HT-29 (cell line): ENCODE data around the gene FOXN3. TPM values are rescaled to one million over a fixed set of nuclear protein-coding genes. Genes with fewer than 3 reads are reported as not detected.

Experiments
- DNase-seq: peaks from one replicate; pipeline ENCODE4 v3.0.0-alpha.2; 2015; ENCODE audit warnings: low spot score
- total RNA-seq: library from RNA; depleted of rRNA; stranded (reverse); fragments of >200 nt; shearing (Covaris generic); gene quantifications from 2 replicates; pipeline ENCODE4 v1.2.3, GENCODE V29; 2014

FOXN3 gene
- total RNA-seq, 1 experiment from 2014 or later, result 9.4 TPM

DNA sequence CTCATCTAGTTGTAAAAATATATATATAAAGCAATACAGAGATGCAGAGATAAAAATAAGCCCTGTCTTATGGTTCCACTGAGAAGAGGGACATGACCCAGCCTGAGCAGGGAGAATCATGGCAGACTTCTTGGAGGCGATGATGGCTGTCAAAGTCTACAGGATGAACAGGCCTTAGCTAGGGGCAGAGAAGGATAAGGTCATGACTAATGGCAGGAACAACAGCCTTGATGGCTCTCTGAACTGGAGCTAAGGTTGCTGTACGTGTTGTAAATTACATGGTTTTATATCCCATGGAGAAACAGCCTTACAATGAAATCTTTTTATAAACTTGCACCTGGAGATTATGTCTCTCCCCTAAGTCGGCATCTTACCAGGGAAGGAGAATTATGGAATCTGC, 32.4 kb downstream of the FOXN3 start:
- DNase-seq, result no peak

DNA sequence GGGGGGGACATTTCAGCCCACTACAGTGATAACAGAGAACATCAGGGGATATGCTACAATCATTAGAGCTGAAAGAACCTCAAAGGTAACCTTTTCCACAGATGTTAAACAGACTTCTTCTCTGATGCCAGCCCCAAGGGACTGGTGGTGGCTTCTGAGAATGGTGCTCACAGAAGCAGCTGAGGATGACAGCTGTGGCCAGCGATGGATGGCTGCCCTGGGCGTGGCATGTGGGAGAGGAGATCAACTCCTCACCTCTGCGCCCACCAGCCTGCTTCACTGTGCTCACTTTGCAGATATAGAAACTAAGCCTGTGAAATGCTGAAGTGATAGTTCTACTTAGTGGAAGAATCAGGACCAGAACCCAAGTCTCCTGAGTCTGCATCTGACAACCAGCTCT, 33.0 kb downstream of the FOXN3 start:
- no peak for DNase-seq

DNA sequence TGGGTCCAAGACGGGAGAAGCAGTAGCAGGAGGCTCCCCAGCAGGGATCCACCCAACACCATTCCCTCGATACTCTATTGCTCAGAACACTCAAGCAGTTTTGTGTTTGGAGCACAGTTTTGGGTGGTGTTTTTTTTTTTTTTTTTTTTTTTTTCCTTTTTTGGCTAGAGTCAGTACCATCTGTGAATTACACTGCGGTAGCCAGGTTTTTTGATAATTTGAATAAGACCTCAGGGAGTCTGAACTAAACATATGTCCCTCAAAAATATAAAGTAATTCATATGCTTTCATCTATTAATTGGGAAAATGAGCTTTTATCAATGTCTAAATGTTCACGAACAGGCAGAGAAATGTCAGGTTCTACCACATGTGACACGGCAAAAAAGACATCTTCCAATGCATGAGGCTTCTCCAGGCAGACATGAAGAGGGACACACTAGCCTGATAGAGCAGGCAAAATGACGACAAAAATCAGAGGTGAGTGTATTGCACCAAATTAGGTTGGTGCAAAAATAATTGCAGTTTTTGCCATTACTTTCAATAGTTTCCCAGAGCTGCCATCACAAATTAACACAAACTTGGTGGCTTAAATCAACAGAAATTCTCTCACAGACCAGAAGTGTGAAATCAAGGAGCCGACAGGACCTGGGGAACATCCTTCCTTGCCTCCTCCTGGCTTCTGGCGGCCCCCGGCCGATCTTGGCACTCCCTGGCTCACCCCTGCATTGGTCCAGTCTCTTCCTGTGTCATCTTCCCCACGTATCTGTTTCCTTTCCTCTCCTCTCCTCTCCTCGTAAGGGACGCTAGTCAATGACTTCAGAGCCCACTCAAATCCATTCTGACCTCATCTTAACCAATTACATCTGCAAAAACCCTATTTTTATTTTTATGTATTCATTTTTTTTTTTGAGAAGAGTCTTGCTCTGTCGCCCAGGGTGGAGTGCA, 33.9 kb downstream of the FOXN3 start:
- no peak for DNase-seq

DNA sequence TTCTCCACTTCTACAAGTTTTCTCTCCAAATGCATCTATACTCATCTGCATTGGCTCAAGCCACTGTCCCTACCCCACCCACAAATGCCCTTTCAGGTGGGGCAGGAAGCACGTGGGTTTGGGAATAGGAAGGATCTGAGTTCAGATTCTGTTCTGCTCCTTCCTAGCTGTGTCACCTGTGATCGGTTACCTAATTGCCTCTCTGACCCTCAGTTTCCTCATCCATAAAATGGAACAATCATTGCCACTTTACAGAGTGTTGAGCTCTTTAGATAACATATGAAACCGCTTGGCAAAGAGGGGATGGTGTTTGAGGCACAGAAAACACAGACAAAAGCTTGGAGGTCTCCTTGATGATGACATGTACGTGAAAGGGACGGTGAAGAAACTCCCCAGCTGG, 34.5 kb downstream of the FOXN3 start:
- no peak for DNase-seq

DNA sequence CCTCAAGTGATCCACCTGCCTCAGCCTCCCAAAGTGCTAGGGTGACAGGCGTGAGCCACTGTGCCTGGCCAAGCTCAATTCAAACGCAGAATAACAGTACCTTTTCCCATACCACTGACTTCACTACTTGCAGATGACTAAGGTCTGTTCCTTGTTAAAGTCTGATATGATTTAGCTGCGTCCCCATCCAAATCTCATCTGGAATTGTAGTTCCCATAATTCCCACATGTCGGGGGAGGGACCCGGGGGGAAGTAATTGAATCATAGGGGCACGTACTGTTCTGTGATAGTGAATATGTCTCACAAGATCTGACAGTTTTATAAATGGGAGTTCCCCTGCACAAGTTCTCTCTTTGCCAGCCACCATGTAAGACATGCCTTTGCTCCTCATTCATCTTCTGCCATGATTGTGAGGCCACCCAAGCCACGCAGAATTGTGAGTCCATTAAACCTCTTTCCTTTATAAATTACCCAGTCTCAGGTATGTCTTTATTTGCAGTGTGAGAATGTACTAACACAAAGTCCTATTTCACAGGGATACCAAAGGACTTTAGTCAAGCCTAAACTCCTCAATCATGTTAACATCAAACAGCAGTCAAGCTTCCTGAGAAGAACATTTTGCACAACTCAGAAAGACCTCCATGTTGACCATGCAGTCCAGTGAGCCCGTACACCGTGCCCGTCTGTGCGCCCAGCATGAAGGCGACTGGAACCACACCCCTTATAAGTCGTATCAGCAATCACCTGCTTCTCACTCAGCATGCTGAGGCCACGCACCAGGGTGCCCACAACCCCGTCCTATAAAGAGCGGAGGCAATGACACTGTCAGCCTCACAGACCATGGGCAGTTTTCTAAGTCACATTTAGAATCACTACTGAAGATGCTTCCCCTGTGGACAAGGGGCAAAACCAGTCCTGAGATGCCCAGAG, 36.9 kb downstream of the FOXN3 start:
- no peak for DNase-seq

DNA sequence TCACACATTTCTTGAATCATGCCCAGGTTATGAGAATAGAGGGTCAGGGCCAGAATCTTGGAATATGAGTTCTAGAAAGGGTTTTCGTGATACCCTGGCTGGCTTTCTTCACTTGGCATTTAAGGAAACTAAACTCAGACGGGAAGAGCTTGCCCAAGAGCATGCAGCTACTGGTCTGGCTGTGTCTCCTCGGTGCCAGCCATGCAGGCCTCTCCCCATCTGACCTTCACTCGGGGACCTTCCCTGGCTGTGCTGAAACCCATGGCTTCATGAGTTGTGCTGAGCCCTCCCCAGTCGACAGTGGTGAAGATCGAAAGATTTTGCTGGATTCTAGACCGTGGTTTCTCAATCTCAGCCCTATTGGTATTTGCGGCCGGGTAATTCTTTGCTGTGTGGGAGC, 38.0 kb downstream of the FOXN3 start:
- DNase-seq, result no peak

DNA sequence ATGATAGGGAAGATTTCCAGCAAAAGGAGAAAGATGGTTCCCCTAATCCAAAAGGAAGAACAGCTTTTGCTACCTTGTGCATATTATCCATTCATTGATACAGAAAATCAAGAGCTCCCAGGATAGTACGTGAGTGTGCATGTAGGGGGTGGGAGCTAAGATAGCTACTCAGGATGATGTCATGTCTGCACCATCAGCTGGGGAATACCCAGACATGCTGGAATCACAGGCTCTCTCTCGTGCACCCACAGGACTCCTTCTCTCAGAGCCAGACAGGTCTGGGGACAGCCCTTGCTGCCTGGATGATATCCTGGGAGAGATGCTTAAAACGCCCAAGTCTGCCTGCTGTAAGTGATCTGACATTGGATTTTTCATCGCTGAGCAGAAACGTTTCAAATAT, 38.9 kb downstream of the FOXN3 start:
- DNase-seq, result no peak

DNA sequence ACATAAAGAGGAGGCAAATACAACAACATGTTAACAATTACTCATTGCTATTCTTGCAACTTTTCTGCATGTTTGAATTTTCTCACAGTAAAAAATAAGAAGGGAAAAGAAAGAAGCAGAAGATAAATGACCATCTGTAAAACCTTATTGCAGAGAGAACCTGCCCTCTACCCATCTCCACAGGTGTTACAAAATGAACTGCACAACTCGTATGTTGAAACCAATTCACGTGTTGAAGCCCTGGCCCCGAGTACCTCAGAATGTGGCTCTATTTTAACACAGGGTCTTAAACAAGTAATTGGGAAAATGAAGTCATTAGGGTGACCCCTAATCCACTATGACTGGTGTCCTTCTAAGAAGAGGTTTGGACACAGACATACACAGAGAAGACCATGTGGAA, 39.5 kb downstream of the FOXN3 start:
- DNase-seq, result no peak

DNA sequence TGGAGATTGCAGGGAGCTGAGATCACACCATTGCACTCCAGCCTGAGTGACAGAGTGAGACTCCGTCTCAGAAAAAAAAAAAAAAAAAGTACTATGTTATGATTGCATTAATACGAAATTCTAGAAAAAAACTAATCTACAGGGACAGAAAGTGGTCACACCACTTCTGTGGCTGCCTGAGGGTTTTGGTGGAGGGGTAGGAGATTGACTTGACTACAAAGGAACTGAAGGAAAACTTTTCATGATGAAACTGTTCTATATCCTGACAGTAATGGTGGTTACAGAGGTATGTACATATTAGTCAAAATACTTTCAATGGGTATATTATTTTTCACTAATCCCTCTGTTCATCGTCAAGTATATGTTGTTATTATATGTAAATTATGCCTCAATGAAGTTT, 42.1 kb downstream of the FOXN3 start:
- no peak for DNase-seq

DNA sequence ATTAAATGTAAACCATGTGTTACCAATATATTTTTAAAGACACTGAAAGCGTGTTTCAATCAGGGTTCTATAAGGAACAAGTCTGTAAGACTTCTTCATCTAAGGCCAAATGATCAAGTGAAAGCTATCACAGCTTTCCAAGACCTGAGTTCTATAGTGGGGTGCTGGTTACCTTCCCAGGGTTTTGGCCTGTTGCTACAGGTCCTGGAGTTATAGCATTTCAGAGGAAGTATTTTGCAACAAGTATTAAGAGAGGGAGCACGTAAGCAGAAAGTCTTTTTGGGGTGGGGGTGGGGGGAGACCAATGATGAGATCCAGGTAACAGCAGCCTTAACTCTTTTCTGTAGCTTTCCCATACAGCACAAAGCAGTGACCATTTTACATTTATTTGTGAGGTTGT, 43.8 kb downstream of the FOXN3 start:
- DNase-seq, result no peak

DNA sequence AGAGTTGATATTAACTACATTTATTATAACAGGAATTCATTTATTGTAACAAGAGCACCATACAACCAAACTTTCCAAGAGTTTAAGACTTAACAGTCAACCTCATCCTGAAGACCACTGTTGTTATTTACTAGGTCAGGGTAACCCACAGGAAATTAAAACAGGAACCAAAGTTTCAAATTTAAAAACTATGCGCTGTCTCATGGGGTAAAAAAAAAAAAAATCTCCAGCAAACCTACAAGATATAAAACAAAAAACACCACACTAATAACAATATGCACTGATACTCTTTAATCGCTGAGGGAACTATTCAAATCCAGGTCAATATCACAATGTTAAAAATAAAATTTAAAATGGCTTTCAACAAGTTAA, 44.5 kb downstream of the FOXN3 start:
- no peak for DNase-seq

DNA sequence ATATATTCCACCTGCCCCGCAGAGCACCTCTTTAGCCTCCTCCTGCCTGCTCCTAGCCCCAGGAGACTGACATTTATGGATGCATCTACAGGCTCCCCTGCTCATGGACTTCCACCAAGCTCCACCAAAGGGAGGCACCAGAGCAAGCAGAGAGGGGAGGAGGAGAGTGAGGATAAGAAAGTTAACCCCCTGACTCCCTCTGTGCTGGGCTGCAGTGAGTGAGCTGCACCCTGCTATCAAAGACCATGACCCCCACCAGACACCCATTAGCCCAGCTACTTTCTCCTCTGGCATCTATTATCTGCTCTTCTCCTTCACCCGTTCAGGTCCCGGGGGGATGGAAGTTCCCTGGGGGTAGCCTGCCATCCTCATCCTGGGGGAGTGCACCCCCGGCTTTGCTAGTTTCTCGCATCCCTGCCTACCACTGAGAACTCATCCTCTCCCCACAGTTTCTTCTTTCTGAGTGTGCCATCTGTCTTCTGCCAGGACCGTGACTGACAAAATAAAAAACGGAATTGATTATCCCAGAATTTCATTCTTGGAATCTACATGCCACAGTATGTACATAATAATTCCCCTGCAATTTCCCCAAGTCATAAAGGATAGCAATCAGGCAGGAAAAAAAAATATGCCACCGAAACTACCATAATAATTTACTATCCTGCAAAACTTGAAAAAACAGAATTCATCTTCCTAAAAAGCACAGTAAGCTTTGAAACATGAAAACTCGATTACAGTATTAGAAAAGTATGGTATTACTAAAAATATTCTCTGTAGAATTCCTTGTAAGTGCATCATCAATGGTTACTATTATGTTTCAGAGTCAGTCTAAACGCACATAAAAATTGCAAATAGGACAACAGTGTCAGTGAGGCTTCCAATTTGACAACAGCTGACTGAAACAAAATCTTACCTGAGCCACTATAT, 45.2 kb downstream of the FOXN3 start:
- no peak for DNase-seq

DNA sequence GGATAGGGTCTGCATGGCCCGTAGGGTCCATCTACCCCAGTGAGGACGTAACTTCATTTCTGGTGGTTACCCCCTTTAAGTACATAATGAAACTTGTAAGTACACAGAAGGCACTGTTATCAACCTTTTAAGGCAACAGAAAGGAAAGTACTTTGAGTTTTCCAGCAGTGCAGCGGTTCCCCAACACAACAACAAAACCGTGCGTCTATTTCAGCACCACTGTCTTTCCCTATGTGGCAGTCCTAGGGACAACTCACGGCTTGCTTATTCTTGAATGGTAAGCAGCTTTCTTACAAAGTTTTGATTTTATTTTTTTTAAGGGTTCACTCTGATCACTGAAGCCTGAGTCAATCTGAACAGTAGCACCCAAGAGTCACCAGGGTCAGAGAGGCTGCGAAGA, 46.3 kb downstream of the FOXN3 start:
- no peak for DNase-seq

DNA sequence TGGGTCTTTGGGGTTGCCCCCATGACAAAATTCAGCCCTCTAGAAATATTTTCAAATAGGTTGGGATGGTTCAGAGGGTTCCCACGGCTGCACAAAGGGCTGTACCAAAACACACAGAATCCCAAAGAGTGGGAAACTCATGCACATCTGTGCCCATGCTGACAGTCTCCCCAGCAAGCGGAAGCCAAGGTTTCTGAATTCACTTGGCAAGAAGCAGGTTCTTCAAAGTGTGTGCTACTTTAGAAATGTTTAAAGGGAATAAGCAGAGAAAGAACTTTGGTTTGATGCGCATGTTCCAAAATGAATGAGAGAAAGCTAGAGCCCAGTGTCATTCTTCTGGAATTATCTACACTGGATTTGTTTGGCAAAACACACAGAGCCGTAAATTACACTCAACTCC, 46.7 kb downstream of the FOXN3 start:
- DNase-seq, result no peak

DNA sequence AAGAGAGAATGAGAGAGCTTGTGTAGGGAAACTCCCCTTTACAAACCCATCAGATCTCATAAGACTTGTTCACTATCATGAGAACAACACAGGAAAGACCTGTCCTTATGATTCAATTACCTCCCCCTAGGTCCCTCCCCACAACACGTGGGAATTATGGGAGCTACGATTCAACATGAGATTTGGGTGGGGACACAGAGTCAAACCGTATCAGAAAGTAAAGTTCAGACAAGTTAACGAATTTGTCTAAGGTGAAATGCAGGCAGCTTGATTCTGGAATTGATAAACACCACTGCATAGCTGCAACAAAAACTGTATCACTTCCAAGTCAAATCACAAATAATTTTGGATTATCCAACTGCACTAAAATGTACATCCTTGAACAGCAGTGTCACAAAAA, 47.4 kb downstream of the FOXN3 start:
- no peak for DNase-seq

DNA sequence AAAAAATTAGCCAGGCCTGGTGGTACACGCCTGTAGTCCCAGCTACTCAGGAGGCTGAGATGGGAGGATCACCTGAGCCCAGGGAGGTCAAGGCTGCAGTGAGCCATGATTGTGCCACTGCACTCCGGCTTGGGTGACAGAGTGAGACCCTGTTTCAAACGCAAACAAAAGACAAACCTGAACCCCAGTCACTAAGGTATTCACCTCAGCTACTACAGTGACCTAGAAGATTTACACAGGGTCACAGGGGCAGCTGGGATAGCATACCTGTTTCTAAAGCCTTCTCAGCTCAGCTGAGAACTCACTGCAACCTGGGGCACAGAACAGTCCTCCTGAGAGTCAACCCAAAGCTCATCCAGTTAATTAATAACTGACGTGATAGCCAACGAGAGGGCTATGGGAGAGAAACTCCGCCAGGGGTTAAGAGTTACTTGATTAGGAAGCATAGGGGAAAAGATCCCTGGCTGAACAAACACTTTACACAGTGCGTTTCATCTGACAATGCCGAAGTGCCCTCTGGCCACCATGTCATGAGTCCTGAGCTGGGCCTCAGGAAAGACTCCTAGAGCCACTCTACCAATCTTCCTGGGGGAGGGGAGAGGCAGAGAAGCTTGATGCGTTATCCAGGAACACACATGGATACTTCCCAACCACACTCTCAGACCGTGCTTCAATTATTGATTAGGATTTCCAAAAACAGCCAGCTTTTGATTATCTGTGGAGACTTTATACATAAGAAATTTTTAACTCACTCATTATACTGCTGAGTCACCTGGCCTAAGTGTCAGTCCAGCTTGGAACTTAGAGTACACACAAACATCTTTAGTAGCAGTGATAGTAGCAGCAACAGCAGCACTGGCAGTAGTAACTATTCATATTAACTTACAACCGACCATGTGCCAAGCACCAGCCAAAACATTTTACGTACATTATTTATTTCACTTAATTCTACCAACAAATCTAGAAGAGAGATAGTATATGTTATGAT, 48.2 kb downstream of the FOXN3 start:
- no peak for DNase-seq

DNA sequence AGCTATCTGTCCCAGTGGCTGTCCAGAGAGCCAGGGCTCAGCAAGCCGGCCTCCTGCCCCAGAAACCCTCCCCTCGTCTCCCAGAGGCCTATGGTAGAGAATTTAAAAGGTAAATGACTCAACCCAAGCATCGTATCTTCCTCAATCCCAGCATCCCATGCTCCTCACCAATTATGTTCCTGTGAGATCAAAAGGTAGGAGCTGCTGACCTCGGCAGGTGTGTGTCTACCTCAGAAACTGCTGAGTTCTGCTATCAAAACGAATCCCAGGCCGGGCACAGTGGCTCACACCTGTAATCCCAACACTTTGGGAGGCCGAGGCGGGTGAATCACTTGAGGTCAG, 49.3 kb downstream of the FOXN3 start:
- DNase-seq, result no peak

DNA sequence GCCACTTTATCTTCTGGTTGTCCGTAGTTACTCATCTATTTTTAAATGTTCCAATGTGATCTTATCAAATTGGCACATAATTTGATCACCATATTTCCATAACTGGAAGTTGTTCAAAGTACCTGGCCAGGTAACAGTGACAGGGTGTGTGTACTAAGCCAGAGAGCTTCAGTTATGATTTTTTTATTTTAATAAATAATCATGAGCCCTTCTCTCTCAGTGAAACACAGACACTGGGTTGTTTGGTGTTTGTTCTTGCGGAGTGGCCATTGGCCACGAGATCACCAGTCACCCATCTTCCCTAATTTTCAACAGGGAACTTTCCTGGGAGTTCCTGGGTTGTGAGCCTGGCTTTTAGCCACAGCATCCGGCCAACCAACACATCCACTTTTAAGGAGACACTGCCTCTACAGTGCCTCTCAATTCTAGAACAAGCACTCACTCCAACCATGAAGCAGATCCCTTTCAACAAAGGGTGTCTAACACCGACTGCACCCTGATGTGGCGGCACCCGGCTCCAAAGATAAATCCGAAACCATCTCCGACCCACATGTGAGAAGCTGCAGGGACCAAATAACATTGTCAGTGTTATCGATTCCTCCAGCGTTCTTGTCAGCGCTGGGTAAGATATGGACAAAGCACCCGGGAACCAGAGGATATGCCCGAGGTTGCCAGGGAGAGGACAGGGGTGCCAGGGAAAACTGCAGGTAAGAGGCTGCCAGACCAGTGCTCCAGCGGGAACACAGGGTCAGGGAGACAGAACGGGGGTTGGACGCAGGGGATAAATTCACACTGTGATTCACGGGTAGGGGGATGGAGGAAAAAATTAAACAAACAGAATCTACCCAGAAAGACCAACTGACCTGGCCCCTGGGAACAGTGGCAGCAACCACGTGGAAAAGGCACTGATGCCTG, 49.9 kb downstream of the FOXN3 start:
- no peak for DNase-seq

DNA sequence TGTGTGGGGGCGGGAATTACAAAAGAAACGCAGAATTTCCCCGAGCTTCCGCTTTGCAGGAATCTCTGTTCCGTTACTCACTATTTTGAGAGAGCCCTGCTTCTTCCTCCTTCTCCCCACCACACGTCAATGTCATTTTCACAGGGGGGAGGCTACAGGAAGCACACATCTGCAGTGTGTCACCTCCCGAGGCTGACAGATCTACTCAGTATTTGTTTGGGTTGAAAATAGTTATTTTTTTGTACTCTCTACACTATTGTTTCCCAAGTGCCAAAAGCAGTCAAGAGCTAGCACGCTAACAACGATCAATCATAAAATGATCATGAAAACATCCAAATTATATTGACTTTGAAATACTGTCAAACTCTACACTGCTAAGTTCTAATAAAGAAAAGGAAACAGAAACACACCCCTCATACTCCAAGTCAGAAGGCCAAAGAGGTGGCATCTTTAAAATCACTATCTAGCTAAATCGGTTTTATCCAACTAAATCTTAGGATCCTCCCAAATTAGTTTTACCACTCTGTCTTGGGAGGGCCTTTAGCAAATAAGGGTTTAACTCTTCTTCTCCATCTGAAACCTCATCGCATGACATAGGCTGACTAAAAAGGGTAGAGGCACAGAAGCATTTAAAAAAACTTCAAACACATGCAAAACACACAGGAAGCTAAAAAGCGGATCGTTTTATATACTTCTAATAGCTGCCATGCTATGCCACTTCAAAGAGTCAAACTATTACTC, 51.8 kb downstream of the FOXN3 start:
- no peak for DNase-seq
